ENCODE results near the gene ZSWIM8. TPM values are rescaled to one million over a fixed set of nuclear protein-coding genes. Genes with fewer than 3 reads are reported as not detected.

ZSWIM8 gene
- total and polyA plus RNA-seq, 2 donors (not counting 3 experiments of a cell fraction or from before 2014, with no cell fraction given) = 111 to 230 TPM

DNA sequence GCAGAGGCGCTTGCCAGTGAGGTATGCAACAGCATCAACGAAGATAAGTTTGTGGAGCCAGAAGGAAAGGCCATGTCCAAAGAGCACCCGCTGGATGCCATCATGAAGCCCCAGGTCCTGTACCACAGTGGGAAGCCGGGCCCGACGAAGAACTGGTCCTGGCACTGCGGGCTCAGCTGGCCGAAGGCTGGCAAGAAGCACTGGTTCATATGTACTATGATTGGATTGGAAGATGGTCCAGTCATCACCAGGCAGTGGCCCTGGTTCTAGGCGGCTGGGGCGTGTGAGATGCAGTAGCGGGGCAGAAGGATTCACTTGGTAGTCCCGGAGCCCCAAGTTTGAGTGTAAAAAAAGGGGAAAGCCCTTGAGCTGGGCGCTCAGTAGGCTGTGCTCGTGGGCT, 22.1 kb downstream of the ZSWIM8 start:
- no peak overlapping the region for H2AFZ ChIP-seq (ENCODE audit: low read depth, low read length)
- dilution Hi-C loops (cut with MboI; ENCODE audit: extremely low pct_ligation_motif_present, low sequenced_read_pairs) = no loop called here
- peaks cover 11 to 27% of the 10 kb centered on the region in 2 experiments for H3K36me3 ChIP-seq (ENCODE audit: control insufficient read depth in 2 of 2, extremely low read depth in 1 of 2, insufficient read depth in 2 of 2, low read length in 2 of 2)
- H4K20me1 ChIP-seq (replicated peaks; ENCODE audit: control insufficient read depth, extremely low read depth, insufficient read depth, low read length) = no peaks in the 10 kb centered on the region
- no peaks in the 10 kb centered on the region for H3K9me1 ChIP-seq (replicated peaks; ENCODE audit: control insufficient read depth, extremely low read depth, insufficient read depth, low read length)
- H3K27me3 ChIP-seq (ENCODE audit: control insufficient read depth in 2 of 2, insufficient read depth in 2 of 2, low read length in 2 of 2) = no peaks in the 10 kb centered on the region
- ChIA-PET POLR2A (no interaction called here), CTCF (interaction anchor here (1.3 kb wide), 1 partner anchor 12 kb away, joined by 4 read pairs; no protein-coding TSS in a partner anchor)
- H3K9ac ChIP-seq (replicated peaks; ENCODE audit: extremely low read depth, insufficient read depth, low read length) = no peak overlapping the region
- no TSS peak for BruUV-seq (replicated peaks)
- DNase-seq (ENCODE audit: low read depth, low spot score) (no peak), FAIRE-seq (no peak)
- no peak overlapping the region for H3K4me2 ChIP-seq (ENCODE audit: insufficient read depth, low read length)
- TF ChIP-seq, protein P1, sequence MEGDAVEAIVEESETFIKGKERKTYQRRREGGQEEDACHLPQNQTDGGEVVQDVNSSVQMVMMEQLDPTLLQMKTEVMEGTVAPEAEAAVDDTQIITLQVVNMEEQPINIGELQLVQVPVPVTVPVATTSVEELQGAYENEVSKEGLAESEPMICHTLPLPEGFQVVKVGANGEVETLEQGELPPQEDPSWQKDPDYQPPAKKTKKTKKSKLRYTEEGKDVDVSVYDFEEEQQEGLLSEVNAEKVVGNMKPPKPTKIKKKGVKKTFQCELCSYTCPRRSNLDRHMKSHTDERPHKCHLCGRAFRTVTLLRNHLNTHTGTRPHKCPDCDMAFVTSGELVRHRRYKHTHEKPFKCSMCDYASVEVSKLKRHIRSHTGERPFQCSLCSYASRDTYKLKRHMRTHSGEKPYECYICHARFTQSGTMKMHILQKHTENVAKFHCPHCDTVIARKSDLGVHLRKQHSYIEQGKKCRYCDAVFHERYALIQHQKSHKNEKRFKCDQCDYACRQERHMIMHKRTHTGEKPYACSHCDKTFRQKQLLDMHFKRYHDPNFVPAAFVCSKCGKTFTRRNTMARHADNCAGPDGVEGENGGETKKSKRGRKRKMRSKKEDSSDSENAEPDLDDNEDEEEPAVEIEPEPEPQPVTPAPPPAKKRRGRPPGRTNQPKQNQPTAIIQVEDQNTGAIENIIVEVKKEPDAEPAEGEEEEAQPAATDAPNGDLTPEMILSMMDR (IDR thresholded peaks at IDR 0.05; ENCODE audit: extremely low read depth in 1 of 2, insufficient read depth in 1 of 2, low read depth in 1 of 2, low read length in 2 of 2) = no peak
- TF ChIP-seq POLR2A (IDR thresholded peaks at IDR 0.05; ENCODE audit: low read depth, low read length) (no peak), EZH2 (IDR thresholded peaks at IDR 0.05; ENCODE audit: borderline replicate concordance, low read depth, low read length, severe bottlenecking) (no peak), GATA2 (IDR thresholded peaks at IDR 0.05; ENCODE audit: insufficient read depth, insufficient read length, low read depth, low read length) (no peak), JUN (IDR thresholded peaks at IDR 0.05; ENCODE audit: borderline replicate concordance, insufficient read depth, insufficient read length, low read depth) (no peak), MYC (IDR thresholded peaks at IDR 0.05; ENCODE audit: low read depth, low read length) (no peak), POLR2AphosphoS5 (IDR thresholded peaks at IDR 0.05; ENCODE audit: insufficient read depth, low read depth, low read length) (no peak), FOS (IDR thresholded peaks at IDR 0.05; ENCODE audit: borderline replicate concordance, insufficient read depth, low read length) (no peak)
- TF ChIP-seq, protein P2, sequence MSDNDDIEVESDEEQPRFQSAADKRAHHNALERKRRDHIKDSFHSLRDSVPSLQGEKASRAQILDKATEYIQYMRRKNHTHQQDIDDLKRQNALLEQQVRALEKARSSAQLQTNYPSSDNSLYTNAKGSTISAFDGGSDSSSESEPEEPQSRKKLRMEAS (IDR thresholded peaks at IDR 0.05; ENCODE audit: insufficient read depth, insufficient read length) = no peak
- no peaks in the 10 kb centered on the region for H3K9me3 ChIP-seq (replicated peaks; ENCODE audit: control insufficient read depth, insufficient read depth, low read length)
- intact Hi-C loops (cut with micrococcal nuclease) = no loop called here
- H3K27ac ChIP-seq (ENCODE audit: insufficient read depth, low read depth, low read length) = no peak overlapping the region
- H3K4me1 ChIP-seq (ENCODE audit: control insufficient read depth, extremely low read depth, insufficient read depth, low read length) = peaks cover 4% of the 10 kb centered on the region
- H3K4me3 ChIP-seq (replicated peaks in 1 of 3; ENCODE audit: insufficient read depth in 1 of 3, low read depth in 1 of 3, low read length in 3 of 3) = no peak overlapping the region
- H3K79me2 ChIP-seq (ENCODE audit: control insufficient read depth, insufficient read depth, low read length) = no peaks in the 10 kb centered on the region
